OCI-LY3 (cell line): ENCODE results near the gene C1orf87.

Experiments
- H2AFZ ChIP-seq: fragments of 200-600, 300-600 bp; shearing (Covaris generic); 2 replicates; pipeline ENCODE4 v1.6.0; 2014; ENCODE audit warnings: antibody characterized with exemption, low read depth, low read length
- H3K27ac ChIP-seq: fragments of 200-600, 300-600 bp; sonication (generic); 2 replicates; pipeline ENCODE4 v1.5.1; 2014; ENCODE audit warnings: mild to moderate bottlenecking, low read length, moderate library complexity, mixed read lengths
- H3K27me3 ChIP-seq: fragments of 200-600, 300-600 bp; sonication (generic); 2 replicates; pipeline ENCODE4 v1.6.1; 2014; ENCODE audit warnings: low read depth, low read length, mixed read lengths
- H3K36me3 ChIP-seq: fragments of 200-600, 300-600 bp; sonication (generic); replicated peaks from 2 replicates; pipeline ENCODE3; 2014; ENCODE audit warnings: low read depth, low read length, mixed read lengths
- H3K4me1 ChIP-seq: fragments of 300-600, 200-600 bp; sonication (generic); 2 replicates; pipeline ENCODE4 v1.6.1; 2014; ENCODE audit warnings: low read length, mixed read lengths
- H3K4me2 ChIP-seq: fragments of 200-600, 300-600 bp; sonication (generic); 2 replicates; pipeline ENCODE4 v1.6.1; 2014; ENCODE audit warnings: low read length, mixed read lengths
- H3K4me3 ChIP-seq: fragments of 300-600, 200-600 bp; sonication (generic); 2 replicates; pipeline ENCODE4 v1.5.1; 2014; ENCODE audit warnings: antibody characterized with exemption, mild to moderate bottlenecking, low read length, moderate library complexity
- H3K79me2 ChIP-seq: fragments of 300-600, 200-600 bp; shearing (Covaris generic); 2 replicates; pipeline ENCODE4 v1.6.1; 2014; ENCODE audit warnings: mild to moderate bottlenecking, low read length, mixed read lengths
- H3K9ac ChIP-seq: fragments of 300-600, 200-600 bp; shearing (Covaris generic); 2 replicates; pipeline ENCODE4 v1.6.0; 2014; ENCODE audit warnings: mild to moderate bottlenecking, low read length, moderate library complexity
- H3K9me3 ChIP-seq: fragments of 200-600, 300-600 bp; shearing (Covaris generic); 2 replicates; pipeline ENCODE4 v1.6.1; 2014; ENCODE audit warnings: low read length, mixed read lengths; ENCODE audit not compliant: insufficient read depth
- H4K20me1 ChIP-seq: fragments of 200-600, 300-600 bp; sonication (generic); 2 replicates; pipeline ENCODE4 v1.6.1; 2016; ENCODE audit warnings: low read length, mixed read lengths; ENCODE audit not compliant: insufficient read depth
- CTCF ChIP-seq: fragments of 200-600, 300-600 bp; sonication (generic); IDR thresholded peaks from 2 replicates; pipeline ENCODE4 v1.5.1; 2014; ENCODE audit warnings: antibody characterized with exemption, low read length, low read depth
- EZH2phosphoT487 ChIP-seq: fragments of 200-600 bp; shearing (Covaris generic); IDR thresholded peaks from 2 replicates; pipeline ENCODE4 v1.6.1; 2018; ENCODE audit warnings: antibody characterized with exemption, mixed run types, low read depth

Gene C1orf87

GRCh38 chr1:60025552-60025951 is 48.0 kb downstream of the C1orf87 start:
- no peak overlapping the region for H3K4me3 ChIP-seq
- no peak overlapping the region for H2AFZ ChIP-seq
- no peaks in the 10 kb centered on the region for H4K20me1 ChIP-seq
- H3K9me3 ChIP-seq, result no peaks in the 10 kb centered on the region
- no peaks in the 10 kb centered on the region for H3K27me3 ChIP-seq
- H3K4me2 ChIP-seq, result no peak overlapping the region
- TF ChIP-seq EZH2phosphoT487, result no peak
- no peak for TF ChIP-seq CTCF
- H3K27ac ChIP-seq, result no peak overlapping the region
- no peaks in the 10 kb centered on the region for H3K79me2 ChIP-seq
- no peaks in the 10 kb centered on the region for H3K36me3 ChIP-seq
- no peak overlapping the region for H3K9ac ChIP-seq
- H3K4me1 ChIP-seq, result peaks cover 8% of the 10 kb centered on the region

DNA sequence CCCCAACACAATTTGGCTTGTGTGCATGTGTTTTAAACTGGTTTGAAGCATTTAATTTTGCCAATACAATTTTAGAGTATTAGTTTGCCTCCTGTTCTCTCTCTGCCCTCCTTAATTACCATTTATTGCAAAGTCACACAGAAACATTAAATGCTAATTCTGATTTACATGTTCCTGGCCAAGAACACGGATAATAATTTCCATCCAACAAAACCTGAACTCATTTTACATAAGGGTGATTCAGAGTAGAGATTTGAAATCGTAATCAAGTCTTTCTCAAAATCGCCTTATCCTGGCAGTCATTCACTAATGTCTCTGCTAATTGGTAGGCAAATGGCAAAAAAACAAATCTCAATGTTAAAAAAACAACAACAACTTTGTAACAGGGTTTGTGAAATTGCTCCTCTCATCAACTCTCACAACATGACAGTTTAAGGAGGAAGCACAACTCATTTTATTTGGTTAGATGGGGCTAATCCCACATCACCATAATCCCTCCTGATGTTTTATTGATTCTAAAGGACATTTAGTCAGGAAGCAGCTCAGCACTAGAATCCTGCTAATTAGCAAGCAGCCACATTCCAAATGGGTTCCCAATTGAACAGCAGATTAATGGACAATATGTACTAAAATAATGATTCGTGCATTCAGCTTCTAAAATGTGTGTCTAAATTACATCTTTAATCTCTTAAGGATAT is 55.9 kb downstream of the C1orf87 start:
- H3K4me2 ChIP-seq, result no peak overlapping the region
- no peaks in the 10 kb centered on the region for H3K9me3 ChIP-seq
- no peaks in the 10 kb centered on the region for H3K36me3 ChIP-seq
- peaks cover 2% of the 10 kb centered on the region for H3K4me1 ChIP-seq
- no peak overlapping the region for H3K9ac ChIP-seq
- no peak for TF ChIP-seq EZH2phosphoT487
- TF ChIP-seq CTCF, result no peak
- H4K20me1 ChIP-seq, result no peaks in the 10 kb centered on the region
- H3K79me2 ChIP-seq, result no peaks in the 10 kb centered on the region
- no peak overlapping the region for H2AFZ ChIP-seq
- H3K27me3 ChIP-seq, result no peaks in the 10 kb centered on the region
- H3K27ac ChIP-seq, result no peak overlapping the region
- H3K4me3 ChIP-seq, result no peak overlapping the region

DNA sequence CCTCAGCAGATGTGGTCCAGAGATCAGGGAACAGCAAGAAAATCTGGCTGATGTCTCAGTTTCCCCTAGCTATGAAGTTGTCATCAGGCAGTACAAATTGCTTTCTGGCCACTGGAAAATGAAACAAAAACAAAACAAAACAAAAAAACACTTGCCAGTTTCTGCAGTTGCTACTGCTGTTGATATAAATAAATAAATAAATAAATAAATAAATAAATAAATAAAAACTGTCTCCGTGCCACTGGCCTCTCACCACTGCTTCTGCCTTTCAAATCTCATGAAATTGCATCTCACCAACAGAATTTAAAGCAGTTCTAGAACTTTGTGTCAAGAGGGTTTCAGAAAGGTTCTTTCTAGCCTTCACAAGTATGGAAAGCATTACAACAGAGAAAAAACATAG is 62.9 kb downstream of the C1orf87 start:
- Histone ChIP-seq H3K4me2 (no peak overlapping the region), H2AFZ (no peak overlapping the region), H3K36me3 (no peaks in the 10 kb centered on the region), H3K4me1 (no peaks in the 10 kb centered on the region), H3K79me2 (no peaks in the 10 kb centered on the region), H3K9me3 (no peaks in the 10 kb centered on the region), H3K27ac (no peak overlapping the region), H4K20me1 (no peaks in the 10 kb centered on the region), H3K9ac (no peak overlapping the region), H3K4me3 (no peak overlapping the region), H3K27me3 (no peaks in the 10 kb centered on the region)
- TF ChIP-seq EZH2phosphoT487 (no peak), CTCF (no peak)

- Histone ChIP-seq H3K4me1 (no peaks in the 10 kb centered on the region), H2AFZ (no peak overlapping the region), H3K27ac (no peak overlapping the region), H3K4me2 (no peak overlapping the region), H3K4me3 (no peak overlapping the region), H3K9ac (no peak overlapping the region), H4K20me1 (no peaks in the 10 kb centered on the region), H3K79me2 (no peaks in the 10 kb centered on the region), H3K27me3 (no peaks in the 10 kb centered on the region), H3K9me3 (no peaks in the 10 kb centered on the region), H3K36me3 (no peaks in the 10 kb centered on the region)
- TF ChIP-seq CTCF, result no peak
- no peak for TF ChIP-seq EZH2phosphoT487
Observed at GRCh38 chr1:60008500-60008899, 65.1 kb downstream of the C1orf87 start.
